OCI-LY7 (cell line): ENCODE data around the gene GPRASP3.

Source experiments
- EZH2phosphoT487 ChIP-seq: fragments of 200-600 bp; sonication (generic); IDR thresholded peaks from 2 replicates; pipeline ENCODE4 v1.6.1; 2018; ENCODE audit warnings: low read depth, borderline replicate concordance, mild to moderate bottlenecking, mixed run types, antibody characterized with exemption, low read length, moderate library complexity, mixed read lengths
- TF ChIP-seq, protein P1 (sequence below): fragments of 200-600 bp; sonication (generic); conservative IDR thresholded peaks from 2 replicates; pipeline ENCODE4 v1.5.1; 2014; ENCODE audit warnings: mild to moderate bottlenecking, antibody characterized with exemption, low read length, moderate library complexity, mixed read lengths

DNA sequence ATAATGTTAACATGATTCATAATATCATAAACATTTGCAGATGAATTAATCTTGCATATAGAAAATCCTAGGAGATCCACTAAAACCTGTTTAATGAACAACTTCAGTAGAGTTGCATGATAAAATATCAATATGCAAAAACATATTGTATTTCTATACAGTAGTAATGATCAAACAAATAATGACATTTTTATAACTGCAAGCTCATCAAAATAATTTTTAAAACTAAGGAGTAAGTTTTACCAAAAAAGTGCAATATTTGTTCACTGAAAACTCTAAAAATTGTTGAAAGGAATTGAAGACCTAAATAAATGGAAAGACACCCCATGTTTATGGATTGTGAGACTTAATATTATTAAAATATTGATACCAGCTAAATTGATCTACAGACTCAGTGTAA, 24.2 kb upstream of the GPRASP3 start:
- TF ChIP-seq, protein P1, sequence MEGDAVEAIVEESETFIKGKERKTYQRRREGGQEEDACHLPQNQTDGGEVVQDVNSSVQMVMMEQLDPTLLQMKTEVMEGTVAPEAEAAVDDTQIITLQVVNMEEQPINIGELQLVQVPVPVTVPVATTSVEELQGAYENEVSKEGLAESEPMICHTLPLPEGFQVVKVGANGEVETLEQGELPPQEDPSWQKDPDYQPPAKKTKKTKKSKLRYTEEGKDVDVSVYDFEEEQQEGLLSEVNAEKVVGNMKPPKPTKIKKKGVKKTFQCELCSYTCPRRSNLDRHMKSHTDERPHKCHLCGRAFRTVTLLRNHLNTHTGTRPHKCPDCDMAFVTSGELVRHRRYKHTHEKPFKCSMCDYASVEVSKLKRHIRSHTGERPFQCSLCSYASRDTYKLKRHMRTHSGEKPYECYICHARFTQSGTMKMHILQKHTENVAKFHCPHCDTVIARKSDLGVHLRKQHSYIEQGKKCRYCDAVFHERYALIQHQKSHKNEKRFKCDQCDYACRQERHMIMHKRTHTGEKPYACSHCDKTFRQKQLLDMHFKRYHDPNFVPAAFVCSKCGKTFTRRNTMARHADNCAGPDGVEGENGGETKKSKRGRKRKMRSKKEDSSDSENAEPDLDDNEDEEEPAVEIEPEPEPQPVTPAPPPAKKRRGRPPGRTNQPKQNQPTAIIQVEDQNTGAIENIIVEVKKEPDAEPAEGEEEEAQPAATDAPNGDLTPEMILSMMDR = no peak
- TF ChIP-seq EZH2phosphoT487 = no peak
